ENCODE measurements around the gene PITX1.

Gene PITX1

DNA sequence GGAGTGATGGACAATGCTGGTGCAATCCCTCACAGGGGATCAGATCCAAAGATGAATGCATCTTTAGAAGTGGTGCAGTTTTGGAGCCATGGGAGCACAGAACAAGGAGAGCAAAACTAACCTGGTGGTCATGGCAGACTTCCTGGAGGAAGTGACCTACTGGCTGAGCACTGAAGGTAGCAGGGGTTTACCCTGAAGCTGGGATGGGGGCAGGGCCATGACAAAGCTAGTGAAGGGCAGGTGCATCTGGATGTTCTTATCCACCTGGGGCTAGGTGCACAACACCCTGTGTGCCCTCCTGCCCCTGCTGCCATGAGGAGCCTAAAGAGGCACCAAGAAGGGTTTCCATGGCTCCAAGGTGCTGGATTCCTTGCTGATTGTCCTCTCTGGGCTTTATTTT is 11.5 kb upstream of the PITX1 start:
- ATAC-seq: no peak
- TF ChIP-seq ESRRG (CRISPR knock-in tag; IDR thresholded peaks at IDR 0.05) (no peak), ZC3H10 (CRISPR knock-in tag; IDR thresholded peaks at IDR 0.05) (no peak)

DNA sequence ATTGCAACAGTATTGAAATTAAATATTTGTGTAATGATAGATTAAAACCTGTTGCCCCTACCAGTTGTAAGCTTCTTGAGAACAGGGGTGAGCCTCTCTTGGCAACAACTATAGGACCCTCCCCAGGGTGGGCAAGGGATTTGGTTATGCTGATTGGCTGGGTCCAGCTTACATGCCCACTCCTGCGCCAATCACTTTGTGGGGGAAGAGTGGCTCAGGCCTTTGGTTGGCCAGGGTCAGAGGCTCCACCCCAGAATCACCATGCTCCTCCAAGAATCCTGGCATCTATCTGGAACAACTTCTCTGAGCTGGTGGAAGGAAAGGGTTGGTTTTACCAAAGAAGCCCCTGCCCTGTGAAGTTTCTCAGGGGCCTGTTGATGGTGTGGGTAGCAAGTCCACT is 8.6 kb upstream of the PITX1 start:
- ATAC-seq: no peak
- no peak for TF ChIP-seq ZNF8 (CRISPR knock-in tag; IDR thresholded peaks at IDR 0.05)
- no peak for TF ChIP-seq TCF4 (CRISPR knock-in tag; IDR thresholded peaks at IDR 0.05; ENCODE audit: borderline replicate concordance)
- no peak for TF ChIP-seq ISL1 (CRISPR knock-in tag; IDR thresholded peaks at IDR 0.05)
- no peak for TF ChIP-seq ZNF70 (CRISPR knock-in tag; IDR thresholded peaks at IDR 0.05)
- no peak for TF ChIP-seq TOX (CRISPR knock-in tag; IDR thresholded peaks at IDR 0.05; ENCODE audit: borderline replicate concordance)
- TF ChIP-seq GLIS3 (CRISPR knock-in tag; IDR thresholded peaks at IDR 0.05): no peak
- TF ChIP-seq, protein P1, sequence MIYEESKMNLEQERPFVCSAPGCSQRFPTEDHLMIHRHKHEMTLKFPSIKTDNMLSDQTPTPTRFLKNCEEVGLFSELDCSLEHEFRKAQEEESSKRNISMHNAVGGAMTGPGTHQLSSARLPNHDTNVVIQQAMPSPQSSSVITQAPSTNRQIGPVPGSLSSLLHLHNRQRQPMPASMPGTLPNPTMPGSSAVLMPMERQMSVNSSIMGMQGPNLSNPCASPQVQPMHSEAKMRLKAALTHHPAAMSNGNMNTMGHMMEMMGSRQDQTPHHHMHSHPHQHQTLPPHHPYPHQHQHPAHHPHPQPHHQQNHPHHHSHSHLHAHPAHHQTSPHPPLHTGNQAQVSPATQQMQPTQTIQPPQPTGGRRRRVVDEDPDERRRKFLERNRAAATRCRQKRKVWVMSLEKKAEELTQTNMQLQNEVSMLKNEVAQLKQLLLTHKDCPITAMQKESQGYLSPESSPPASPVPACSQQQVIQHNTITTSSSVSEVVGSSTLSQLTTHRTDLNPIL (CRISPR knock-in tag; IDR thresholded peaks at IDR 0.05; ENCODE audit: low read depth): no peak
- TF ChIP-seq, protein P2, sequence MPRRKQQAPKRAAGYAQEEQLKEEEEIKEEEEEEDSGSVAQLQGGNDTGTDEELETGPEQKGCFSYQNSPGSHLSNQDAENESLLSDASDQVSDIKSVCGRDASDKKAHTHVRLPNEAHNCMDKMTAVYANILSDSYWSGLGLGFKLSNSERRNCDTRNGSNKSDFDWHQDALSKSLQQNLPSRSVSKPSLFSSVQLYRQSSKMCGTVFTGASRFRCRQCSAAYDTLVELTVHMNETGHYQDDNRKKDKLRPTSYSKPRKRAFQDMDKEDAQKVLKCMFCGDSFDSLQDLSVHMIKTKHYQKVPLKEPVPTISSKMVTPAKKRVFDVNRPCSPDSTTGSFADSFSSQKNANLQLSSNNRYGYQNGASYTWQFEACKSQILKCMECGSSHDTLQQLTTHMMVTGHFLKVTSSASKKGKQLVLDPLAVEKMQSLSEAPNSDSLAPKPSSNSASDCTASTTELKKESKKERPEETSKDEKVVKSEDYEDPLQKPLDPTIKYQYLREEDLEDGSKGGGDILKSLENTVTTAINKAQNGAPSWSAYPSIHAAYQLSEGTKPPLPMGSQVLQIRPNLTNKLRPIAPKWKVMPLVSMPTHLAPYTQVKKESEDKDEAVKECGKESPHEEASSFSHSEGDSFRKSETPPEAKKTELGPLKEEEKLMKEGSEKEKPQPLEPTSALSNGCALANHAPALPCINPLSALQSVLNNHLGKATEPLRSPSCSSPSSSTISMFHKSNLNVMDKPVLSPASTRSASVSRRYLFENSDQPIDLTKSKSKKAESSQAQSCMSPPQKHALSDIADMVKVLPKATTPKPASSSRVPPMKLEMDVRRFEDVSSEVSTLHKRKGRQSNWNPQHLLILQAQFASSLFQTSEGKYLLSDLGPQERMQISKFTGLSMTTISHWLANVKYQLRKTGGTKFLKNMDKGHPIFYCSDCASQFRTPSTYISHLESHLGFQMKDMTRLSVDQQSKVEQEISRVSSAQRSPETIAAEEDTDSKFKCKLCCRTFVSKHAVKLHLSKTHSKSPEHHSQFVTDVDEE (CRISPR knock-in tag; IDR thresholded peaks at IDR 0.05): no peak
- no peak for TF ChIP-seq ZNF565 (CRISPR knock-in tag; conservative IDR thresholded peaks at IDR 0.05; ENCODE audit: low read depth)

DNA sequence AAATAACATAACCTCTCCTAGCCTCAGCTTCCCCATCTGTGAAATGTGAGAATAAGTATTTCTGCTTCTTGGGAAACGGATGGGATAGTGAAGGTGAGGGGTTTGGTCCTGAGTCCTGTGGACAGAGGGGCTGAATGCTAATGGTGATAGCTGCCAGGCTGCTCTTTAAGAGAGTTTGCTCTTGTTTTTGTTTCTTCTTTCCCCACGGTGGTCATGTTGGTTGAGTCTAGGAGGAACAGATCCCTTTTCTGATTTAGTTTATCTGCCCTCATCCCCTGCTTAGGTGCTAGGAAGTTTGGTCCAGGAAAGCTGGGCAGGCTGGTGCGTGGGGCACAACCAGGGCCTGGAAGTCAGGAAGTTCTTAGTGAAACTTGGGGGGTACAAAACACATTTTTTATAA is 7.7 kb upstream of the PITX1 start:
- TF ChIP-seq ZNF565 (CRISPR knock-in tag; conservative IDR thresholded peaks at IDR 0.05; ENCODE audit: low read depth): no peak
- TF ChIP-seq, protein P3, sequence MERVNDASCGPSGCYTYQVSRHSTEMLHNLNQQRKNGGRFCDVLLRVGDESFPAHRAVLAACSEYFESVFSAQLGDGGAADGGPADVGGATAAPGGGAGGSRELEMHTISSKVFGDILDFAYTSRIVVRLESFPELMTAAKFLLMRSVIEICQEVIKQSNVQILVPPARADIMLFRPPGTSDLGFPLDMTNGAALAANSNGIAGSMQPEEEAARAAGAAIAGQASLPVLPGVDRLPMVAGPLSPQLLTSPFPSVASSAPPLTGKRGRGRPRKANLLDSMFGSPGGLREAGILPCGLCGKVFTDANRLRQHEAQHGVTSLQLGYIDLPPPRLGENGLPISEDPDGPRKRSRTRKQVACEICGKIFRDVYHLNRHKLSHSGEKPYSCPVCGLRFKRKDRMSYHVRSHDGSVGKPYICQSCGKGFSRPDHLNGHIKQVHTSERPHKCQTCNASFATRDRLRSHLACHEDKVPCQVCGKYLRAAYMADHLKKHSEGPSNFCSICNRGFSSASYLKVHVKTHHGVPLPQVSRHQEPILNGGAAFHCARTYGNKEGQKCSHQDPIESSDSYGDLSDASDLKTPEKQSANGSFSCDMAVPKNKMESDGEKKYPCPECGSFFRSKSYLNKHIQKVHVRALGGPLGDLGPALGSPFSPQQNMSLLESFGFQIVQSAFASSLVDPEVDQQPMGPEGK (CRISPR knock-in tag; IDR thresholded peaks at IDR 0.05; ENCODE audit: borderline replicate concordance): no peak
- no peak for TF ChIP-seq ZFP30 (CRISPR knock-in tag; IDR thresholded peaks at IDR 0.05)
- no peak for ATAC-seq

DNA sequence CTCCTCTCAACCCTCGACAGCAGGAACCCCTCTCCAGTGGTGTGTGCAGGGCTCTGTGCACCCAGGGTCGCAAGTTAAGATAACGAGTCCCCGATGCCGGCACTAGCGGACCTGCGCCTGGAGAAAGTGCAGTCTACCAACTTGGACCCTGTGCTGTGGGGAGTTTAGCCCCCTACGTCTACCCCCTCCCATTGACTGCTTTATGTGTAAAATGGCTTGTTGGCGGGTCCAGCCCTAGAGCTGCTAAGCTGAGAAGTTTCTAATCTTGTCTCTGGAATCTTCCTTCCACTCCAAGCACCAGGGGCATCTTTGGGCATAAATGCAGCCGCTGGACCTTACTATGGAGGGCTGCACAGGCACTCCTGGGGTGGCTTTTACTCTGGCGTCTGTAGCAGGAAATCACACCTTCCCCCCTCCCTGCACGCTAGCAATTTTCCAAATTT is 7.1 kb upstream of the PITX1 start:
- ATAC-seq: no peak
- TF ChIP-seq CSDC2 (CRISPR knock-in tag; IDR thresholded peaks at IDR 0.05): no peak
- TF ChIP-seq, protein P3 (CRISPR knock-in tag; IDR thresholded peaks at IDR 0.05; ENCODE audit: borderline replicate concordance): no peak
- TF ChIP-seq ZC3H10 (CRISPR knock-in tag; IDR thresholded peaks at IDR 0.05): no peak
- TF ChIP-seq TCF4 (CRISPR knock-in tag; IDR thresholded peaks at IDR 0.05; ENCODE audit: borderline replicate concordance): no peak
- no peak for TF ChIP-seq ZNF565 (CRISPR knock-in tag; conservative IDR thresholded peaks at IDR 0.05; ENCODE audit: low read depth)

DNA sequence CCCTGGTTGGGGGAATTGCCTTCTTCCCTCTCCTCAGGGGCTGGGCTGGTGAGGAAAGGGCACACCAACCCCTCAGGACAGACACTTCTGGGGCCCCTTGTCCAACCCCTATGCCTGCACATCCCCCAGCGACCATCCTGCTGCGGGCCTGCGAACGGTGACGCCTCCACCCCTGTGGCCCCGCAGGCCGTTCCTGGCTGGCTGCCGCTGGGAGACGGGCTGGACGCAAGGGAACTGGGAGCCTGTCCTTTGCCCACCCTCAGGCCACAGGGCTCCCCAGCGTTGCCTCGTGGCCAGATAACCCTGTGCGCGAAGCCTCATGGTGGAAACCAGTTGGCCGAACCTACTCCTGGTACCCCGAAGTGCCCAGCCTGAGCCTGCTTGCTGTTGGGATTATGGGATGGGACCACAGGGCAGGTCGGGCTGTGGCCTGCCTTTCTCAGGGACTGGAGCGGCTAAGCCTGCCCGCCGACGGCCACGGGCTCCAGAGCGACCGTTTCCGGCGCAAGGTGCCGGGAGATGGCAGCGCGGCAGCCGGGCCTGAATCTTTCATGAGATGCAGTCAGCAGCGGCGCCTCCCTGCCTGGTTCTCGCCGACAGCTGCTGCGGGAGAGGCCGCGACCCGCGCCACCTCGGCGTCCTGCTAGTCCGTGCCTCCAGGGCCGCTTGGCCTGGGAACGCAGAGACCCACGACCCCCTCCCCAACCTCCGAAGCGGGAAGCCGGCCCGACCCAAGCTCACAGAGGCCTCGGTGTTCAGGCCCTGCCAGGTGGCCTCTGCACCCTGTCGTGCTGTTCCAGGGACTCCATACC is 6.5 kb upstream of the PITX1 start:
- ATAC-seq: peak; percentile 46
- TF ChIP-seq ISL1 (CRISPR knock-in tag; IDR thresholded peaks at IDR 0.05): no peak
- no peak for TF ChIP-seq TCF4 (CRISPR knock-in tag; IDR thresholded peaks at IDR 0.05; ENCODE audit: borderline replicate concordance)
- TF ChIP-seq, protein P3 (CRISPR knock-in tag; IDR thresholded peaks at IDR 0.05; ENCODE audit: borderline replicate concordance): no peak
- no peak for TF ChIP-seq BACH2 (CRISPR knock-in tag; IDR thresholded peaks at IDR 0.05; ENCODE audit: borderline replicate concordance)
